ENCODE measurements around the gene IL10RB.
"Not testable (repeated sequence)": the region's sequence is repeated elsewhere in the genome, so short reads cannot be mapped to it uniquely, and the experiment has no call there.

IL10RB gene

DNA sequence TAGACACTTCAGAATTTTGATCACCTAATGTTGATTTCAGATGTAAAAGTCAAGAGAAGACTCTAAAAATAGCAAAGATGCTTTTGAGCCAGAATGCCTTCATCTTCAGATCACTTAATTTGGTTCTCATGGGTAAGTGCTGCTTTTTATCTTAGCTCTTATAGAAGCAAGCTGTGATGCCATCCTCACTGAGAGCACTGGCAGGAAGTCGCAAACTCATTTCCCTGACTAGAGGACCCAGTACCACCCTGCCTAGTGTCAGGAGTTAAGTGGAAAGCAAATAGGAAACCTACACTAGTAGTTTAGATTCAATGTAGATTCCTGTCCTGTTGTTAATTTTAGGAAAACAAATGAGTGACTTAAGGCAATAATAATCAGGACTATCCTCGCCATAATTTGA lies 24.3 kb upstream of the IL10RB start:
- DNase-seq = no peak

DNA sequence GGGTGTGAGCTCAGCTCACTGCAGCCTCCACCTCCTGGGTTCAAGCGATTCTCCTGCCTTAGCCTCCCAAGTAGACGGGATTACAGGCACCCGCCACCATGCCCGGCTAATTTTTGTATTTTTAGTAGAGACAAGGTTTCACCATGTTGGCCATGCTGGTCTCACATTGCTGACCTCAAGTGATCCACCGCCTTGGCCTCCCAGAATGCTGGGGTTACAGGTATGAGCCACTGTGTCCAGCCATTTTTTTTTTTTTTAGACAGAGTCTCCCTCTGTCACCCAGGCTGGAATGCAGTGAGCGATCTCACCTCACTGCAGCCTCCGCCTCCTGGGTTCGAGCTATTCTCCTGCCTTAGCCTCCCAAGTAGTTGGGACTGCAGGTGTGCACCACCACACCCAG lies 23.3 kb upstream of the IL10RB start:
- not testable (repeated sequence) for DNase-seq

DNA sequence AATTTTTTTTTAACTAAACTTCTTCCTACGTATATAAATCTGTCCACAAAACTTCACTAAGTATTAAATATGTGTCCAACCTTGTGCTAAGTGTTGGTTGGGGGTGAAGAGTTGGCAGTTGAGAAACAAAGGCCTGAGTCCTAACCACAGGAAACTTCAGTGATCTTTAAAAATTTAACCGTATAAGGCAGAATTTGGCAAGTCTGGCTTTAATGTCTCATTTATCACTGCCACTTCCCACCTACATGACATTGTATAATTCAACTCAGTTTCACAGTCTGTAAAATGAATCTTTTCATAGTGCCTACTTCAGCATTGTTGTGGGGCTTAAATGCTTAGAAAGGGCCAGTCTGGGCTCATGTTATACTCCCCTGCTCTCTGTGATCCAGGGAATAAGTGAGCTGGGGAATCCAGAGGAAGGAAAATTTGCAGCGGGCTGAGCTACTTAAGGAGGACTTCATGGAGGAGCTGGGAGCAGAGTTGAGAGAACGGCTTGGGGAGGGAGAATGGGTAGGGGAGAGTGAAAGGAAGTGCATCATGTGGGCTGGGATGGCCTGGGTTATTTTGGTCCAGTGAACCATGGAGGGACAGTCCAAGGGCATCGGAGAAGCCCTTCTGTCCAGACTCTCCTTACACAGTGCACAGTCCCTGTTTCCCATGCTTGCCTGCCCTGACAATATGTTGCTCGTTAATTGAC lies 21.9 kb upstream of the IL10RB start:
- no peak for DNase-seq

DNA sequence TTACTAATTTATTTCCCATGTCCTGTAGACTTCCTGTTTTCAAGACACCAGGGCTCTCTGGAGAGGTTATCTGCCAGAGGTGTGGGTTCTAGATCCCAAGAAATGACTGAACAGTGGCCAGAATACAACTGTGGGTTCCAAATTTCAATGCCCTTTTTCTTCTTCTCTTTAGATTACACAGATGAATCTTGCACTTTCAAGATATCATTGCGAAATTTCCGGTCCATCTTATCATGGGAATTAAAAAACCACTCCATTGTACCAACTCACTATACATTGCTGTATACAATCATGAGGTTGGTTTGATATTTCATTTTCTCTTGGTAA lies 21.4 kb upstream of the IL10RB start:
- no peak for DNase-seq

GRCh38 chr21:33245289-33245918 lies 20.8 kb upstream of the IL10RB start:
- DNase-seq = no peak

DNA sequence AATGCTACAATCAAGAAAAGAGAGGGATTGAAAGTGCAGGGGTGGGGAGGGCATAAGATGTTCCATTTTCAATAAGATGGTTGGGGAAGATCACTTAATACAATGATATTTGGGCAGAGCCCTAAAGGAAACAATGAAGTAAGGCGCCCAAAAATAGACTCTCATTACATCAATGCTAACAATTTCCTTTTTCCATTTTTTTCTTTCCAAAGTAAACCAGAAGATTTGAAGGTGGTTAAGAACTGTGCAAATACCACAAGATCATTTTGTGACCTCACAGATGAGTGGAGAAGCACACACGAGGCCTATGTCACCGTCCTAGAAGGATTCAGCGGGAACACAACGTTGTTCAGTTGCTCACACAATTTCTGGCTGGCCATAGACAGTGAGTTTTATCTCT lies 19.7 kb upstream of the IL10RB start:
- no peak for DNase-seq

- DNase-seq = no peak
Measured at GRCh38 chr21:33246963-33247362, 19.2 kb upstream of the IL10RB start.

- no peak for DNase-seq
Measured at GRCh38 chr21:33247599-33247998, 18.6 kb upstream of the IL10RB start.

- DNase-seq = no peak
Measured at GRCh38 chr21:33249331-33250002, 16.7 kb upstream of the IL10RB start.

- DNase-seq = no peak
Measured at GRCh38 chr21:33251119-33251518, 15.0 kb upstream of the IL10RB start.

GRCh38 chr21:33253382-33253781 lies 12.8 kb upstream of the IL10RB start:
- not testable (repeated sequence) for DNase-seq

DNA sequence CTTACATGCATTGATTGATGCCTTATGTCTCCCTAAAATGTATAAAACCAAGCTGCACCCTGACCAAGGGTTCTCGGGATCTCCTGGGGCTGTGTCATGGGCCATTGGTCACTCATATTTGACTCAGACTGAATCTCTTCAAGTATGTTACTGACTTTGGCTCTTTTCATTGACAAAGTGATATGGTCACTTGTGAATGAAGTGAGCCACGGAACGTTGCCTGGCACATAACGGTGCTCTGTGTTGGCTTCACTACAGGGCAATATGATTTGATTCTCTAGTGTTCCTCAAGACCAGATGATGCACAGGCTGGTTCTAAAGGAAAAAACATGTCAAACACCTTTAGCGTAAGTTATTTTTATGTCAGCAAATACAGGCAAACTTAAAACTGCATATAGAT lies 11.4 kb upstream of the IL10RB start:
- no peak for DNase-seq

GRCh38 chr21:33255404-33255803 lies 10.8 kb upstream of the IL10RB start:
- no peak for DNase-seq

GRCh38 chr21:33256019-33256418 lies 10.1 kb upstream of the IL10RB start:
- no peak for DNase-seq

GRCh38 chr21:33257094-33257803 lies 8.9 kb upstream of the IL10RB start:
- DNase-seq = no peak

DNA sequence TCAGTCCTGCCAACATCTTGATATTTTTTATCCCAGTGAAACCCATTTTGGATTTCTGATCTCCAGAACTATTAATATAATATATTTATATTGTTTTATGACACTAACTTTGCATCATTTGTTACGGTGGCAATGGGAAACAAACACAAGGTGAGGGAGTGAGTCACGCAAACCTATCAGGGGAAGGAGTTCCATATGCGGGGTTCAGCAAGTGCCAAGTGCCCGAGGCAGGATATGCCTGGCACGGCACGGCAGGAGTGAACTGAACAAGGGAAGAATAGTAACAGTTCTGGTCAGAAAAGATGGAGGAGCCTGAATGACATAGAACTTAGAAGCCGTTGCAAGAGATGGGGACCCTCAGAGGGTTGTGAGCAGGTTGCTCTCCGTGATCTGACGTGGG lies 7.7 kb upstream of the IL10RB start:
- no peak for DNase-seq

GRCh38 chr21:33259428-33259827 lies 6.7 kb upstream of the IL10RB start:
- DNase-seq = peak; percentile 18

- no peak for DNase-seq
Measured at GRCh38 chr21:33259995-33260394, 6.2 kb upstream of the IL10RB start.

- peak; percentile 74 for DNase-seq
Measured at GRCh38 chr21:33261635-33262034, 4.5 kb upstream of the IL10RB start.

DNA sequence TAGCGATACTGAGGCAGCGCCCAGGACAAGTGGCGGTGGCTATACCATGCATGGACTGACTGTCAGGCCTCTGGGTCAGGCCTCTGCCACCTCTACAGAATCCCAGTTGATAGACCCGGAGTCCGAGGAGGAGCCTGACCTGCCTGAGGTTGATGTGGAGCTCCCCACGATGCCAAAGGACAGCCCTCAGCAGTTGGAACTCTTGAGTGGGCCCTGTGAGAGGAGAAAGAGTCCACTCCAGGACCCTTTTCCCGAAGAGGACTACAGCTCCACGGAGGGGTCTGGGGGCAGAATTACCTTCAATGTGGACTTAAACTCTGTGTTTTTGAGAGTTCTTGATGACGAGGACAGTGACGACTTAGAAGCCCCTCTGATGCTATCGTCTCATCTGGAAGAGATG lies 3.2 kb upstream of the IL10RB start:
- DNase-seq = no peak

DNA sequence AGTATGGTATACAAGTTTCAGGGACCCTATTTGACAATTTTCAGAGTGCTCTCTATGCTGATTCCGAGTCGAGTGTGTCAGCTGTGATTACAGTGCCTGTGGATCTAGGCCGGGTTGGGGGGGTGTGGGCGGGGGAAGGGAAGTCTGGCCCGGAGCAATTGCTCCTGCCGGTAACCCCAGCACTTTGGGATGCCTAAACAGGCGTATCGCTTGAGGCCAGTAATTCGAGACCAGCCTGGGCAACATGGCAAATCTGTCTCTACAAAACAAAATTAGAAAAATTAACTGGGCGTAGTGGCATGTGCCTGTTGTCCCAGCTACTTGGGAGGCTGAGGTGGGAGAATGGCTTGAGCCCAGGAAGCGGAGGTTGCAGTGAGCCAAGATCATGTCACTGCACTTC lies 1.6 kb upstream of the IL10RB start:
- no peak for DNase-seq

- DNase-seq = no peak
Measured at GRCh38 chr21:33265664-33266049, 510 bp upstream of the IL10RB start.

- no peak for DNase-seq
Measured at GRCh38 chr21:33266789-33267135, 595 bp downstream of the IL10RB start.

DNA sequence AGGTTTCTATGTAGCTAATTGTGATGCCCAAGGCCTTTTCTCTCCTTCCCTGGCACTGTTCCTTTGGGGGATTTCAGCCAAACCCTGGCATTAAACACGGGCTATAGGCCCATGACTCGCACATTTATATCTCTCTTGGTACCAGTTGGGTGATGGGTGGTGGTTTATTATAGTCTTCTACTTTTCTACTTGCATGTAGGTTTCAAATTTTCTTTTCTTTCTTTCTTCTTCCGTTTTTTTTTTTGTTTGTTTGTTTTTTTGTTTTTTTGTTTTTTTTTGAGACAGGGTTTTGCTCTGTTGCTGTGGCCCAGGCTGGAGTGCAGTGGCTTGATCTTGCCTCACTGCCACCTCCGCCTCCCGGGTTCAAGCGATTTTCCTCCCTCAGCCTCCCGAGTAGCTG lies 1.1 kb downstream of the IL10RB start:
- DNase-seq = no peak

Data from fibroblast of skin of scalp (primary cell).